Effector memory CD8-positive, alpha-beta T cell (primary cell): Measurements from ENCODE around the gene ZNF112.

Source experiments
- ATAC-seq: fragments of 150-1000 bp; cut with Tn5 transposase; replicated peaks from 2 replicates; pipeline ENCODE4 v1.10.0; 2021; ENCODE audit warnings: mild to moderate bottlenecking, moderate library complexity
- DNase-seq, 3 experiments: peaks; one replicate each; pipeline ENCODE4 v3.0.0; 2021
- H3K27ac Mint-ChIP-seq, 2 donors: one replicate each; pipeline ENCODE4 v1.8.0; 2022; ENCODE audit warnings: mild to moderate bottlenecking in 2 of 2, mixed read lengths in 2 of 2, moderate library complexity in 2 of 2
- H3K27me3 Mint-ChIP-seq, 2 donors: one replicate each; pipeline ENCODE4 v1.8.0; 2022; ENCODE audit warnings: mixed read lengths in 2 of 2
- H3K36me3 Mint-ChIP-seq: one replicate; pipeline ENCODE4 v1.8.0; 2022; ENCODE audit warnings: mild to moderate bottlenecking, moderate library complexity, mixed read lengths; ENCODE audit not compliant: insufficient read depth
- H3K4me1 Mint-ChIP-seq, 2 donors: one replicate each; pipeline ENCODE4 v1.8.0; 2022; ENCODE audit warnings: low read depth in 2 of 2, mixed read lengths in 2 of 2
- H3K4me3 Mint-ChIP-seq, 2 donors: one replicate each; pipeline ENCODE4 v1.8.0; 2022; ENCODE audit warnings: mild to moderate bottlenecking in 2 of 2, mixed read lengths in 2 of 2, moderate library complexity in 2 of 2
- H3K9me3 Mint-ChIP-seq, 2 donors: one replicate each; pipeline ENCODE4 v1.8.0; 2022; ENCODE audit warnings: mixed read lengths in 2 of 2

The ZNF112 gene

GRCh38 chr19:44313231-44313630 lies 43.2 kb downstream of the ZNF112 start:
- Mint-ChIP-seq H3K36me3 (no peaks in the 10 kb centered on the region), H3K4me1 (no peaks in the 10 kb centered on the region), H3K27ac (no peak overlapping the region), H3K27me3 (peaks cover 25 to 38% of the 10 kb centered on the region in 2 donors), H3K4me3 (no peak overlapping the region), H3K9me3 (peaks cover 2 to 14% of the 10 kb centered on the region in 2 donors)
- DNase-seq (no peak), ATAC-seq (no peak)

- ATAC-seq (no peak), DNase-seq (no peak)
- peaks cover 6 to 14% of the 10 kb centered on the region in 2 donors for H3K4me1 Mint-ChIP-seq
- H3K27me3 Mint-ChIP-seq = peaks cover 17 to 24% of the 10 kb centered on the region in 2 donors
- no peak overlapping the region for H3K4me3 Mint-ChIP-seq
- no peaks in the 10 kb centered on the region for H3K36me3 Mint-ChIP-seq
- no peak overlapping the region for H3K27ac Mint-ChIP-seq
- peaks cover 0 to 8% of the 10 kb centered on the region in 2 donors for H3K9me3 Mint-ChIP-seq
Measured at GRCh38 chr19:44308011-44308410, 48.5 kb downstream of the ZNF112 start.

GRCh38 chr19:44306283-44306682 lies 50.2 kb downstream of the ZNF112 start:
- Mint-ChIP-seq H3K4me1 (peaks cover 6 to 19% of the 10 kb centered on the region in 2 donors), H3K9me3 (peaks cover 0 to 8% of the 10 kb centered on the region in 2 donors), H3K4me3 (no peak overlapping the region), H3K27me3 (peaks cover 11 to 16% of the 10 kb centered on the region in 2 donors), H3K27ac (no peak overlapping the region), H3K36me3 (peaks cover 9% of the 10 kb centered on the region)
- DNase-seq = no peak
- ATAC-seq = no peak

DNA sequence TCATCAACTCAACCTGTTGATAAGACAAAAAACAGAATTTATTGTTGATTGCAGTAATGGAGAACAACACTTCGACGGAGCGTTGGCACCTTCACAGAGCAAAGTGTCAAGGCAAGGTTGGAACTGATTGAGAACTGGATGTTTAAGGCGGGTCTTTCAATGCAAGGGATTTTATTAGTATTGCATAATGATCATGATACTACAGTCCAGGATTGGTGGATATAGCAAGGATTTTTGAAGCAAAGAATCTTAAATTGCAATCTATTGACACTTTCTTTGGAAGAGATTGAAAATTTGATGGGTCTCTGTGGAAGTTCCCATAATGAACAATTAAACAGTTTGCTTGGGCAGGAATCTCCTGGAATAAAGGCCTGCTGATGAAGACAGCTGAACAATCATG lies 51.0 kb downstream of the ZNF112 start:
- no peak for ATAC-seq
- peak overlapping the region; percentile 87 to 91 for H3K4me3 Mint-ChIP-seq
- peaks cover 16% of the 10 kb centered on the region for H3K36me3 Mint-ChIP-seq
- DNase-seq = no peak
- peaks cover 6 to 23% of the 10 kb centered on the region in 2 donors for H3K4me1 Mint-ChIP-seq
- H3K27ac Mint-ChIP-seq = peak overlapping the region in 1 of 2 donors; percentile 80
- peaks cover 0 to 8% of the 10 kb centered on the region in 2 donors for H3K9me3 Mint-ChIP-seq
- H3K27me3 Mint-ChIP-seq = peaks cover 11 to 16% of the 10 kb centered on the region in 2 donors

DNA sequence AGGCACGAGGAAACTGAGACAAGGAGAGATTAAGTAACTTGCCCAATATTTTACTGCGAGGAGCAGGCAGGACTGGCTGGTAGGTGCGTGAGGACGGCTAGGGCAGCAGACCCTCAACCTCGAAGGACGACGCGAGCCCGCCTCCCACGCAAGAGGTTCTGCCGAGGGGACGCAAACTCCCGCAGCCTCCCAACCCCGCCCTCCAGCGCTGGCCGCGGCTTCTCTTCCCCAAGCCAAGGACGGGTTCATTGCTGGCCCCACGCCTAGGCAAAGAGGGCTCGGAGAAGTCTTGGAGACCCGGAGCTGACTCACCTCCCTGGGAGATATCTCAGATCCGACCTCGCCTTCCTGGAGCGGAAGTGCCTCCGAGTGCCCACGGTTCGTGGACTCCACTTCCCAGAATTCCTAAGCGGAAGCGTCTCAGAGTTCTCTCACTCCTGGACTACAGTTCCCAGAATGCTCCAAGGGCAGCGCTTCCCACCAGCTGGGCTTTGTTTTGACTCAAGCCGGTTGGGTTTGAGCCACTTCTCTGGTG lies 51.8 kb downstream of the ZNF112 start, which contains the start of gene ZNF235:
Gene ZNF235 (minus strand): TSS at position 367 of the 535 bp plus-strand sequence. CDS start 1,621 bp downstream, outside the sequence.
- Mint-ChIP-seq H3K4me3 (peak within 1 kb of the TSS; percentile 87 to 91), H3K9me3 (peaks cover 0 to 8% of the 10 kb centered on the region in 2 donors), H3K27ac (peak within 1 kb of the TSS; percentile 80 to 84), H3K4me1 (peaks cover 6 to 23% of the 10 kb centered on the region in 2 donors), H3K36me3 (peaks cover 23% of the 10 kb centered on the region), H3K27me3 (peaks cover 10 to 11% of the 10 kb centered on the region in 2 donors)
- peak; percentile 97 for ATAC-seq
- DNase-seq = peak; percentile 44 to 46 (median 45)

DNA sequence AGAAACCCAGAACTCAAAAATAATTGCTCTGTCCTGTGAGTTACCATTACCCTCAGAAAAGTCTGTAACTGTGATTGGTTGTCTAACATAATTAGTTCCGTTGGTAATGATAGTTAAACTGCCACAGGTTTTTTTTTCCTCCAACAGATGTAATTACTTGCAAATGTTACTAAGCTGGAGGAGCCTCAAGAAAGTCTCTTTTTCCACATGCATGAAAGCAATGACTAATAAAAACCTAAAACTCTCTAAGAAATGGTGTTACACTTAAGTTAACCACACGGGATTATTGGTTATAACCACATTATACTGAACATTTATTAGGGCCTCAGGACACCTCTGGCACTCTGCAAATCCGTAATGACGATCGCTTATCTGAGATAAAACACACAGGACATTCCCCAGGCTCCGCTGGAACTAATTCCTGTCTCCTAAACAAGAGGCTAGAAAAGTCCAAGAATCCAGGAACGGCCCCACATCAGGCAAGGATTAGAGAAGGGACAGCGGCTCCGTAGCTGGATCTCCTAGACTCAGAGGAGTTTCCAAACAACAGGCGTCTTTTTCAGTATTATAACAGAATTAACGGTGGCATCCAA lies 52.4 kb downstream of the ZNF112 start:
- Mint-ChIP-seq H3K27me3 (peaks cover 8 to 11% of the 10 kb centered on the region in 2 donors), H3K27ac (peak overlapping the region; percentile 80 to 84), H3K4me1 (peaks cover 6 to 23% of the 10 kb centered on the region in 2 donors), H3K9me3 (peaks cover 0 to 8% of the 10 kb centered on the region in 2 donors), H3K4me3 (peak overlapping the region; percentile 87 to 91), H3K36me3 (peaks cover 30% of the 10 kb centered on the region)
- DNase-seq = no peak
- ATAC-seq = peak; percentile 31

DNA sequence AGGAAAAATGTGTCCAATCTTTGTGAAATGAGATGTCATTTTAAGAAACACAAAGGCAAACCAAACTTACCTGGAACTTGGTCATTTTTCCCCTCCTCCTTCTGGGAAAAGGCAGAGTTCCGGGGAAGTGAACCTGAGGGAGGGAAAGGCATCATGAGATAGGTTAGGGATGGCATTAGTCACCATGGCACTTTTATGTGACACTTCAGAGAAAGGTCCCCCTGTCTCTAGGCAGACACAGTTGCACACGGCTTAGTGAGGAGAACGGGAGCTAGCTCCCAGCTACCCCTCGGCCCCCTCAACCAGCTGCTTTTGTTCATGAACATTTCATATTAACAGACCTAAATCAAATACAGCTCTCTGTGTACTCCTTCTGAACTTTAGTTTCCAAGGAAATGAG lies 53.2 kb downstream of the ZNF112 start:
- peaks cover 37% of the 10 kb centered on the region for H3K36me3 Mint-ChIP-seq
- no peak overlapping the region for H3K4me3 Mint-ChIP-seq
- peaks cover 0 to 5% of the 10 kb centered on the region in 2 donors for H3K9me3 Mint-ChIP-seq
- no peak for DNase-seq
- no peak overlapping the region for H3K27ac Mint-ChIP-seq
- H3K4me1 Mint-ChIP-seq = peaks cover 6 to 23% of the 10 kb centered on the region in 2 donors
- peaks cover 1 to 5% of the 10 kb centered on the region in 2 donors for H3K27me3 Mint-ChIP-seq
- no peak for ATAC-seq

- DNase-seq (no peak), ATAC-seq (no peak)
- Mint-ChIP-seq H3K36me3 (peaks cover 19% of the 10 kb centered on the region), H3K4me1 (no peaks in the 10 kb centered on the region), H3K27ac (no peak overlapping the region), H3K4me3 (no peak overlapping the region), H3K9me3 (peaks cover 28 to 43% of the 10 kb centered on the region in 2 donors), H3K27me3 (no peaks in the 10 kb centered on the region)
Measured at GRCh38 chr19:44284968-44285367, 71.5 kb downstream of the ZNF112 start.

- no peak for DNase-seq
- Mint-ChIP-seq H3K9me3 (peaks cover 23 to 42% of the 10 kb centered on the region in 2 donors), H3K27ac (no peak overlapping the region), H3K4me3 (no peak overlapping the region), H3K27me3 (no peaks in the 10 kb centered on the region), H3K4me1 (no peaks in the 10 kb centered on the region), H3K36me3 (no peaks in the 10 kb centered on the region)
- no peak for ATAC-seq
Measured at GRCh38 chr19:44282846-44283245, 73.6 kb downstream of the ZNF112 start.

- no peak overlapping the region for H3K4me3 Mint-ChIP-seq
- no peaks in the 10 kb centered on the region for H3K4me1 Mint-ChIP-seq
- no peak for ATAC-seq
- peaks cover 25 to 46% of the 10 kb centered on the region in 2 donors for H3K9me3 Mint-ChIP-seq
- H3K27me3 Mint-ChIP-seq = no peaks in the 10 kb centered on the region
- H3K27ac Mint-ChIP-seq = no peak overlapping the region
- H3K36me3 Mint-ChIP-seq = no peaks in the 10 kb centered on the region
- DNase-seq = no peak
Measured at GRCh38 chr19:44280916-44281315, 75.6 kb downstream of the ZNF112 start.

DNA sequence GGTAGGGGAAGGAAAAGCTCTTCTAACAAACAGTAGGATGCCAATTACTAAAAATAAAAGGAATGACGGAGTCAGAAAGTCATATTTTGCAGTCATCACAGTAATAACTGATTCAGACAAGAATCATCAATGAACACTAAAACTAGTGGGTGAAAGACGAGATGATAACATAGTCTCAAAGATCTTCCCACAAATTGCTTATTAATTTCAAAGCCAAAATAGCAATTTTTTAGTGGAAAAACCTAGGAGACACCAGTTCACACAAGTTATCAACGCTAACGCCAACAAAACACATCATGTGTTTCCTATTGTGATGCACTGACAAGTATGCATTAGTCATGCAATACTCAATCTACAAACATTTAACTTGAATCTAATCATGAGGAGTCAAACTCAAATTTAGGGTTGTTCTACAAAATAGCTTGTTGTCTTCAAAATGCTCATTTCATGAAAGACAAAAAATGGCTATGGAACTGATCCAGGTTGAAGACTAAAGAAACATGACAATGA lies 78.2 kb downstream of the ZNF112 start:
- DNase-seq (no peak), ATAC-seq (no peak)
- H3K9me3 Mint-ChIP-seq = peaks cover 21 to 41% of the 10 kb centered on the region in 2 donors
- no peak overlapping the region for H3K4me3 Mint-ChIP-seq
- H3K27me3 Mint-ChIP-seq = no peaks in the 10 kb centered on the region
- H3K4me1 Mint-ChIP-seq = no peaks in the 10 kb centered on the region
- no peaks in the 10 kb centered on the region for H3K36me3 Mint-ChIP-seq
- H3K27ac Mint-ChIP-seq = no peak overlapping the region

GRCh38 chr19:44277331-44277730 lies 79.1 kb downstream of the ZNF112 start:
- no peaks in the 10 kb centered on the region for H3K36me3 Mint-ChIP-seq
- DNase-seq = no peak
- H3K27ac Mint-ChIP-seq = no peak overlapping the region
- no peak overlapping the region for H3K4me3 Mint-ChIP-seq
- peaks cover 17 to 43% of the 10 kb centered on the region in 2 donors for H3K9me3 Mint-ChIP-seq
- ATAC-seq = no peak
- no peaks in the 10 kb centered on the region for H3K4me1 Mint-ChIP-seq
- H3K27me3 Mint-ChIP-seq = no peaks in the 10 kb centered on the region
